Liver (tissue), 9 donors: ENCODE results near the gene DNAJC6. TPM values are rescaled to one million over a fixed set of nuclear protein-coding genes. Genes with fewer than 3 reads are reported as not detected.
A peak's percentile ranks its signal among the peaks of the same experiment; 100 is the strongest.

ENCODE experiments used
- DNase-seq: peaks from one replicate; pipeline ENCODE4 v3.0.0-alpha.2; 2017; ENCODE audit warnings: low spot score
- H3K27ac ChIP-seq, 2 donors: one replicate each; pipeline ENCODE4 v1.7.0; 2013; ENCODE audit warnings: inconsistent platforms in 2 of 2, low read length in 2 of 2, control low read depth in 1 of 2, low read depth in 1 of 2, mild to moderate bottlenecking in 1 of 2
- H3K27me3 ChIP-seq, 4 donors: one replicate each; pipeline versions ENCODE4 v1.6.1 to v1.7.0; 2013; ENCODE audit warnings: low read length in 3 of 4, inconsistent platforms in 1 of 4, mild to moderate bottlenecking in 1 of 4, moderate library complexity in 1 of 4; ENCODE audit not compliant: control insufficient read depth in 4 of 4, insufficient read depth in 4 of 4
- H3K36me3 ChIP-seq, 4 donors: one replicate each; pipeline versions ENCODE4 v1.6.1 to v1.7.0; 2013; ENCODE audit warnings: low read length in 3 of 4, mild to moderate bottlenecking in 3 of 4, low read depth in 1 of 4, moderate library complexity in 1 of 4; ENCODE audit not compliant: control insufficient read depth in 4 of 4, insufficient read depth in 3 of 4
- H3K4me1 ChIP-seq, 4 donors: one replicate each; pipeline versions ENCODE4 v1.6.1 to v1.7.0; 2013; ENCODE audit warnings: low read length in 3 of 4, mild to moderate bottlenecking in 3 of 4, moderate library complexity in 1 of 4; ENCODE audit not compliant: control insufficient read depth in 4 of 4, insufficient read depth in 4 of 4
- H3K4me3 ChIP-seq, 3 donors: one replicate each; pipeline versions ENCODE4 v1.6.1 to v1.7.0; 2013; ENCODE audit warnings: low read length in 3 of 3, control low read depth in 1 of 3, low read depth in 1 of 3, mild to moderate bottlenecking in 1 of 3
- H3K9ac ChIP-seq, 2 donors: one replicate each; pipeline ENCODE4 v1.7.0; 2013; ENCODE audit warnings: low read length in 2 of 2, mild to moderate bottlenecking in 2 of 2, moderate library complexity in 2 of 2, control low read depth in 1 of 2, low read depth in 1 of 2
- H3K9me3 ChIP-seq, 4 donors: one replicate each; pipeline versions ENCODE4 v1.6.1 to v1.7.0; 2013; ENCODE audit warnings: low read length in 3 of 4; ENCODE audit not compliant: control insufficient read depth in 4 of 4
- ATF3 ChIP-seq: IDR thresholded peaks from 2 replicates; pipeline ENCODE4 v1.6.1; 2016; ENCODE audit warnings: antibody characterized with exemption
- CTCF ChIP-seq: fragments of 150-350 bp; IDR thresholded peaks from 2 replicates; pipeline ENCODE4 v1.5.1; 2017; ENCODE audit warnings: improper control_type of control experiment, low read depth, low read length; ENCODE audit not compliant: missing input control
- EGR1 ChIP-seq, 2 donors: IDR thresholded peaks; 2 replicates each; pipeline ENCODE4 v1.6.1; 2016 to 2018; ENCODE audit warnings: antibody characterized with exemption in 2 of 2, low read depth in 2 of 2
- FOXA1 ChIP-seq: IDR thresholded peaks from 2 replicates; pipeline ENCODE4 v1.6.1; 2016; ENCODE audit warnings: antibody characterized with exemption
- FOXA2 ChIP-seq: IDR thresholded peaks from 2 replicates; pipeline ENCODE4 v1.6.1; 2016; ENCODE audit warnings: antibody characterized with exemption
- GABPA ChIP-seq, 2 donors: IDR thresholded peaks in 1 of 2; conservative IDR thresholded peaks in 1 of 2; 2 replicates each; pipeline ENCODE4 v1.6.1; 2016; ENCODE audit warnings: antibody characterized with exemption in 2 of 2, mild to moderate bottlenecking in 1 of 2, moderate library complexity in 1 of 2
- HNF4A ChIP-seq, 2 donors: conservative IDR thresholded peaks; 2 replicates each; pipeline ENCODE4 v1.6.1; 2016; ENCODE audit warnings: antibody characterized with exemption in 2 of 2, mild to moderate bottlenecking in 2 of 2
- HNF4G ChIP-seq: IDR thresholded peaks from 2 replicates; pipeline ENCODE4 v1.6.1; 2016; ENCODE audit warnings: antibody characterized with exemption
- JUND ChIP-seq, 2 donors: IDR thresholded peaks; 2 replicates each; pipeline ENCODE4 v1.6.1; 2016; ENCODE audit warnings: antibody characterized with exemption in 2 of 2
- MAX ChIP-seq: IDR thresholded peaks from 2 replicates; pipeline ENCODE4 v1.6.1; 2016; ENCODE audit warnings: antibody characterized with exemption
- NR2F2 ChIP-seq: IDR thresholded peaks from 2 replicates; pipeline ENCODE4 v1.6.1; 2016; ENCODE audit warnings: antibody characterized with exemption
- RAD21 ChIP-seq, 2 donors: IDR thresholded peaks; 2 replicates each; pipeline ENCODE4 v1.6.1; 2016; ENCODE audit warnings: antibody characterized with exemption in 2 of 2, mild to moderate bottlenecking in 2 of 2
- REST ChIP-seq: IDR thresholded peaks from 2 replicates; pipeline ENCODE4 v1.6.1; 2016; ENCODE audit warnings: antibody characterized with exemption, mild to moderate bottlenecking
- RXRA ChIP-seq, 2 donors: IDR thresholded peaks; 2 replicates each; pipeline ENCODE4 v1.6.1; 2017 to 2018; ENCODE audit warnings: antibody characterized with exemption in 2 of 2, mild to moderate bottlenecking in 1 of 2
- SP1 ChIP-seq: IDR thresholded peaks from 2 replicates; pipeline ENCODE4 v1.6.1; 2018; ENCODE audit warnings: antibody characterized with exemption, mild to moderate bottlenecking
- TAF1 ChIP-seq: conservative IDR thresholded peaks from 2 replicates; pipeline ENCODE4 v1.6.1; 2016; ENCODE audit warnings: antibody characterized with exemption, mild to moderate bottlenecking
- YY1 ChIP-seq: IDR thresholded peaks from 2 replicates; pipeline ENCODE4 v1.6.1; 2016; ENCODE audit warnings: antibody characterized with exemption, mild to moderate bottlenecking
- WGBS: extraction: QIAGEN DNeasy Blood & Tissue Kit; methylation state at CpG from one replicate; pipeline ENCODE4 v1.1.7; 2013; 5-methylcytosine and 5-hydroxymethylcytosine counted together
- polyA plus RNA-seq, 2 donors: library from polyadenylated mRNA; stranded (reverse) in 1 of 2; unstranded in 1 of 2; fragments of 200-250 nt in 1 of 2; fragments of >200 nt in 1 of 2; fragmentation: Nextera tagmentation in 1 of 2; extraction: Ambion mirVana in 1 of 2; gene quantifications; one replicate each; pipeline versions ENCODE4 v1.2.1 to v1.2.3, GENCODE V29; 2013 to 2015
- total RNA-seq, 2 donors: library from RNA; depleted of rRNA; stranded (reverse); fragments of >200 nt; gene quantifications; one replicate each; pipeline ENCODE4 v1.2.3, GENCODE V29; 2014
- donor health status: healthy.
- donor health status: healthy.
- donor health status: healthy.
- donor health status: healthy.
- donor health status: healthy.

DNAJC6 gene
- total and polyA plus RNA-seq, 4 donors, result 0.15 to 35.0 (median 0.30) TPM

GRCh38 chr1:65299328-65299727 lies 10.0 kb upstream of the DNAJC6 start:
- Histone ChIP-seq H3K4me1 (no peaks in the 10 kb centered on the region), H3K4me3 (no peak overlapping the region), H3K9me3 (peaks cover 0 to 4% (median under 1%) of the 10 kb centered on the region in 4 donors), H3K27ac (no peak overlapping the region), H3K9ac (no peak overlapping the region), H3K27me3 (no peaks in the 10 kb centered on the region), H3K36me3 (no peaks in the 10 kb centered on the region)
- DNase-seq, result no peak
- TF ChIP-seq EGR1 (IDR thresholded peaks at IDR 0.05; ENCODE audit: low read depth in 2 of 2), result no peak
- no peak for TF ChIP-seq CTCF
- TF ChIP-seq ATF3, result no peak
- TF ChIP-seq RAD21 (IDR thresholded peaks at IDR 0.05), result no peak
- no peak for TF ChIP-seq NR2F2
- no peak for TF ChIP-seq TAF1
- TF ChIP-seq MAX, result no peak
- WGBS, result 48% methylated on average over 1 of the region's 1 CpG

- no peak overlapping the region for H3K9ac ChIP-seq
- 15% methylated on average over 22 of the region's 22 CpGs for WGBS
- H3K4me1 ChIP-seq, result peaks cover 3 to 8% (median 4%) of the 10 kb centered on the region in 4 donors
- TF ChIP-seq GABPA (IDR thresholded peaks at IDR 0.05 in 1 of 2, conservative IDR thresholded peaks at IDR 0.05 in 1 of 2), result no peak
- TF ChIP-seq JUND (IDR thresholded peaks at IDR 0.05), result no peak
- TF ChIP-seq SP1, result no peak
- no peak for TF ChIP-seq HNF4G
- no peak for TF ChIP-seq YY1
- TF ChIP-seq FOXA1, result no peak
- no peak for TF ChIP-seq RAD21 (IDR thresholded peaks at IDR 0.05)
- H3K9me3 ChIP-seq, result peaks cover 0 to 3% (median 0%) of the 10 kb centered on the region in 4 donors
- H3K4me3 ChIP-seq, result peak overlapping the region in 1 of 3 donors; percentile 44
- no peak overlapping the region for H3K27ac ChIP-seq
- no peaks in the 10 kb centered on the region for H3K36me3 ChIP-seq
- H3K27me3 ChIP-seq, result peaks cover 0 to 2% (median 0%) of the 10 kb centered on the region in 4 donors
- no peak for DNase-seq
Observed at GRCh38 chr1:65308781-65309303, 501 bp upstream of the DNAJC6 start.

- DNase-seq, result peak; percentile 80
- WGBS, result 11% methylated on average over 12 of the region's 12 CpGs
- H3K4me1 ChIP-seq, result peaks cover 3 to 8% (median 4%) of the 10 kb centered on the region in 4 donors
- no peak overlapping the region for H3K27ac ChIP-seq
- peaks cover 0 to 2% (median 0%) of the 10 kb centered on the region in 4 donors for H3K27me3 ChIP-seq
- peak overlapping the region in 1 of 3 donors; percentile 44 for H3K4me3 ChIP-seq
- H3K9me3 ChIP-seq, result peaks cover 0 to 3% (median 0%) of the 10 kb centered on the region in 4 donors
- no peaks in the 10 kb centered on the region for H3K36me3 ChIP-seq
- TF ChIP-seq RXRA (IDR thresholded peaks at IDR 0.05), result no peak
- TF ChIP-seq HNF4A (conservative IDR thresholded peaks at IDR 0.05), result no peak
- no peak for TF ChIP-seq TAF1
- TF ChIP-seq FOXA2, result no peak
- TF ChIP-seq YY1, result no peak
- TF ChIP-seq REST, result no peak
- TF ChIP-seq RAD21 (IDR thresholded peaks at IDR 0.05), result no peak
- TF ChIP-seq JUND (IDR thresholded peaks at IDR 0.05), result no peak
- no peak overlapping the region for H3K9ac ChIP-seq
Observed at GRCh38 chr1:65310078-65310587, 790 bp downstream of the DNAJC6 start.
